Midbrain (tissue), 1 donor: ENCODE data around the gene DNAH10.

Experiments used
- DNase-seq: peaks from one replicate; lab custom pipeline; 2025; lab: John Stamatoyannopoulos, UW

DNAH10 gene

DNA sequence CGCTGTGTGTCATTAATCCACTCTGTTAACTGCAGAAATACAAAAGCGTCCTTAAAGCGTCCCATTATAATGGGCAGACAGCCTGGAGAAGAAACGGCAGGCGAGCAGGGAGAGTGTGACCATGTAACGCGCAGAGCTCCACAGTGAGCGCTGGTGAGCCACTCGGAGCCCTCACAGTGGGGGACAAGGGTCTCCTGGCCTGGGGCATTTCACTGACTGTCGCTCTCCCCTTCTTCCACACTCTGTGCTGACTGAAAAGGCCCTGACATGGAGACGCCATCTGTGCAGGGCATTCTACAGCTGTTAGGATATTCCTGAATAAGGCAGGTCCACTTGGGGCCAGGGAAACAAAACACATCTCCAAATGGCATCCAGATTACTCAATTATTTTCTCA is 186.3 kb downstream of the DNAH10 start:
- peak; percentile 40 for DNase-seq

GRCh38 chr12:123948796-123949769 is 187.0 kb downstream of the DNAH10 start:
- DNase-seq: peak; percentile 55

- no peak for DNase-seq
These were observed 187.7 kb downstream of the DNAH10 start for GRCh38 chr12:123949770-123950165.

DNA sequence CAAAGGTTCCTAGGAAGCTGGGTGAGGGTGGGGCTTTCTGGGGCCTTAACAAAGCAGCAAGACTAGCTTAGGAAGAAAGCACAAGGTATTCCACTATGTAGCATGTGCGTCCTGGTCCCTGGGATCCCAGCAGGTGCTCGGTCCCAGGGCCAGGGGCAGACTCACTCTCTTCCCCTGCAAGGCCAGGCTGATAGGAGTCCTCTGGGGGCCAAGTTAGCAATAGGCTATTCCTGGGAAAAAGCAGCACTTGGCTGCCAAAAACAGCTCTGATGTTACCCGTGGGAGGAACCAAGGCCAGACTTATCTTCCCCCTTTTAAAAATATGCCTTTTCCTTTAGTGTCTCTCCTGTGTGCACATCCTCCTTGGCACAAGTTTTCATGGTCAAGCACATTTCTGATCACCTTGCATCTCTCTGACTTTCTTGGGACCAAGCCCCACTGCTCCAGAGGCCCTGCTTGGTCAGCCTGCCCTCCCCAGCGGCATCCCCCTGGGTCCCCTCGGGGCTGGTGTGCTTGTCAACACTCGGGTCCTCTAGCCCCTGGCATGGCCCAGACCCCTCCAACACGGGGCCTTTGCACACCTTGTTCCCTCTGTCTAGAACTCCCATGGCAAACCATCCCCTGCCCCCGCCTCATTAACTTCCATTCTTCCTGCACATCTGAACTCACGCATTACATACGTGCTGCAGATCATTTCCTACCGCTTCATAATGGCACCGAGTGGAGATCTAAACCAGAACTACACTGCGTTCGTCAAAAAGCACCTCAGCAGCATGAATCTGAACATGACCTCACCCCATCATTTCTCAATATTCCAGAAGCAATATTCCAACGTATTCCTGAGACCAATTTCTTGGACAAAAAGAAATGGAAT is 188.6 kb downstream of the DNAH10 start:
- DNase-seq: no peak

- no peak for DNase-seq
These were observed 189.4 kb downstream of the DNAH10 start for GRCh38 chr12:123951467-123951866.

GRCh38 chr12:123952037-123952436 is 189.9 kb downstream of the DNAH10 start:
- DNase-seq: no peak

GRCh38 chr12:123954647-123955350 is 192.7 kb downstream of the DNAH10 start:
- no peak for DNase-seq

DNA sequence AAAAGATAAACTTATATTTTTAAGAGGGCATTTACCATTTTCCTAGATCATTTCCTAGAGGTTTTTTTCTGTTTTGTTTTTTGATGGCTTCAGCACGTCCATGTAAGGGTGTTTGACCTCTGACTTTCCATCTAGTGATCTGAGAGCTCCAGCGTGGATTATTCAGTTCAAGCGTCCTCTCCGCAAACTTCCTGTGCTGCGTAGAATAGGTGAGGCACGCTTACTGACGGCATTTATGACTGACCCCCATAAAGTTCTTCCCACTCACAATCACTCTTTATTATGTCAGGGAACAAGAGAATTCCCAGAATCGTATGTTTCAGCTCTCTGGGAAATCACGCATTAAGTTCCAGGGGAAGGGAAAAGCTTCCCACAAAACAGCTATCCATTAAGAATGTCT is 194.1 kb downstream of the DNAH10 start:
- DNase-seq: no peak

- no peak for DNase-seq
These were observed 195.1 kb downstream of the DNAH10 start for GRCh38 chr12:123957196-123957595.

DNA sequence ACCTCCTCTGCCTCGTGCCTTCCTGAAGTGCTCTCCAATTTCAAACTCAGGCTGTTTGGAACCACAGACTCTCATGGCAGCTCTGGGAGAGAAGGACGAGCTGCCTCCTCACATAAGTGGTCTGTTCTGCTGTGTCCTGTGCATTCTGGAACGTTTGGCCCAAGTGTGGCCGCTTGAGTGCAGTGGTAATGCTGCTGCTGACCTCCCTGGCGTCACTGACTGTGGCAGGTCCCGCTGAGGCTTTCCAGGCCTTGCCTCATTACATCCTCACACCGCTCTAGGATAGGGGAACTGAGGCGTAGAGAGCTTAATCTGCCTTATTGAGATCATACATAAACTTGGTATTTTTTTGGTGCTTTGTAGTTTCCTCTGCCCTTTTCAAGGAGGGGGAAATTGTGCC is 196.4 kb downstream of the DNAH10 start:
- DNase-seq: no peak

DNA sequence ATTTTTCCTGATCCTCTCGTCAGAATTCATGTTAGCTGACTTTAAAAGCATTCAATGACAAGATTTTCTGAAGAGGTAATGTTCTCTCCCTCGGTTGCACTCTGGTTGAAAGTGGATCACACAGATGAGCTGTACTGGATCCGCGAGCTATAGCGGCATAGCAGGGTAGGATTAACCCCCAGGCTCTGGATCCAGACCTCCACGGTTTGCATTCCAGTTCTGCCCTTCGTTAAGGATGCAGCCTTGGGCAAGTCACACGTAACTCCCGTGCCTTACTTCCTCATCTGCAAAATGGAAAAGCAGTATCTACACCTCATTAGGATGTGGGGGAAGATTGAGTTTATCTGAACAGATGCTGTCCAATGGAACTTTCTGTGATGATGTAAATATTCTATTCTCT is 196.8 kb downstream of the DNAH10 start:
- DNase-seq: no peak

DNA sequence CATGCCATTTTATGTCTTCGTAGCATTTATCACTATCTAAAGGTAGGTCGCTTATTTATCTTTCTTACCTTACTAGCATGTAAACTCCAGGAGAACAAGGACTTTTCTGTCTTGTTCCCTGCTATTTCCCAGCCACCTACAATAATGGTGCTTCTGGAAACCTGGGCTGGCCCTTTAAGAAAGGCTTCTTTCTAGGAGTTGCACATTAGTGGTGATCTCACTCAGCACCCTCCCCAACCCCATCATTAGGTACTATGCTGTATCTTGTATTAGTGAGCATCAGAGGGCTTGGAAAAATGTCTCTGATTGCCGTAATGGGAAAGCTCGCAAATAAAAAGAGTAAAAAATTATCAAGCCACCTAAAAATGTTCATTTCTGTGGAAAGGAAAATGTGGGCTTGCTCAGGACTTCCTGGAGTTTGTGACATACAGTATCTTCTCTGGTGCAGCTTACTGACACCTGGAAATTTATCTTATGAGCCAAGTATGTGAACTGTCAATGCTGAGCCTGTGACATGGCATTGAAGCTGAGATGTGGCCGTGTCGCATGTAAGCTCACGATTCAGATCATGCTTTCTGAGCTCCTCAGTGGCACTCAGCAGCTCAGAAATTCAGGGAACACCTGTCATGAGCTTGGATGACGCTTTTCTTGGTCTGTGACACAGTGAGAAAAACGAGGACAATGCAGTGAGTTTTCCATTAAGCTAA is 198.1 kb downstream of the DNAH10 start:
- DNase-seq: no peak

GRCh38 chr12:123960856-123961255 is 198.8 kb downstream of the DNAH10 start:
- no peak for DNase-seq

DNA sequence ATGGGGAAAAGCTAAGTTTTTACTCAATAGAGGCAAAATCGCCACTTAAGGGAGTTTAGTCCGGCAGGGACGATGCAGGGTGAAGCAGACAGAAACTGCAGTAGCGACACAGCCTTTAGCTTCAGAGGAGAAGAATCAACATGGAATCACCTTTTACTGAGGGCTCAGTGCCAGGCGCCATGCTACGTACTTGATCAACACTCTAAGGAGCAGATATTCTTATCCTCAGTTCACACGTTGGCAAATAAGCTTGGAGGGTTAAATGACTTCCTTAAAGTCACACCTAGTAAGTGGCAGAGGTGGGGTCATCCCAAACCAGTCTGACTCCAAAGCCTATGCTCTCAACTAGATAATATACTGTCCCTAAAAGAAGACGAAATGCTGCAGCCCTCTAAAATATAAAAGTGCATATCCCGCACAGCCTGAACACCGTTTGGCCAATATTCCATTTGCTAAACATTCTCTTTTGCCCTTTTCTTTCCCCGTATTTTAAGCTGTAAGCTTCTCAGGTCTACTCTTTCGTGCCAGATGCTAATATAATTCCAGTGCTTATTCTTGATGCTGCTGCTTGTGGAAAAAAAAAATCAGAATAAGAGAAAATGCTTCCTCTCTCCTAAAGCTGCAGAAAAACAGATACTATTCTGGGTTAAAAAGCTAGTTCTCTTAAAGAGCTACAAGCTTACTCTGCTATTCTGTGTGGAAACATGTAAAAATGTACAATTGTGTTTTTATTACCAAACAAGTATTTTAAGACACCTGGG is 199.7 kb downstream of the DNAH10 start:
- DNase-seq: no peak

GRCh38 chr12:123962513-123962912 is 200.4 kb downstream of the DNAH10 start:
- no peak for DNase-seq

DNA sequence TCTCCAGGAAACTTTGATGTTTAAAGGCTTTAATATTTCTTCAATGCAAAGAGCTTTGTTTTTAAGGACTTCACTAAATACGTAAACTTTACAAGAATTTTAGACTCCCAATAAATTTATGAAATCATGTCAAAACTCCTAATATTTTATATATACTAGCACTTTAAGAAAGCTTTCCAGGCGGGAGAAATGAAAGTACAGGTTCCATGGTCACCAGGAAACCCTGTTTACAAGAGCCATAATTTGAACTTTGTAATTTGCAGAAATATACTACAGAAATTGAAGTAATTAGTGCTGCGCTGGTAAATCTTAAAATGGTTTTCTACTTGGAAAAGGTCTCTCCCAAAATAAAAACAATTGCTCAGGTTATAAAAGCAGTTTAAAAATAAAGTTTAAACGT is 201.7 kb downstream of the DNAH10 start:
- no peak for DNase-seq

DNA sequence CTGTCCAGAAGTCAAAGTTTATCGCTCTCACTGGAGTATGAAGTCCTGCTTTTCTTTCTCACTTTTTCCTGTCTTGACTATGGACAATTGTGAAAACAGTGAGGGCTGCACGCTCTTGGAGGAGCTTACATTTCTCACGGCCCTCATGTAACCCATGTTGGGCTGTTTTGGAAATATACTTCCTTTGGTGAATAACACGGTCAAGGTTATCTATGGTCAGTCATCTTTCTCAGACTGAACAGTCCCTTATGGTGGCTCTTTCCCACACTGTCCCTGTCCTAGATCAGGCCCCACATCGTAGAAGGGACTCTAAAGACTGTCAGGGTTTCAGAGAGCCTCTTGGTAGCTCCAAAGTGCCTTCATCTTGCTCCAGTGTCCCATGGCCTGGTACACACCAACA is 203.3 kb downstream of the DNAH10 start:
- DNase-seq: no peak

DNA sequence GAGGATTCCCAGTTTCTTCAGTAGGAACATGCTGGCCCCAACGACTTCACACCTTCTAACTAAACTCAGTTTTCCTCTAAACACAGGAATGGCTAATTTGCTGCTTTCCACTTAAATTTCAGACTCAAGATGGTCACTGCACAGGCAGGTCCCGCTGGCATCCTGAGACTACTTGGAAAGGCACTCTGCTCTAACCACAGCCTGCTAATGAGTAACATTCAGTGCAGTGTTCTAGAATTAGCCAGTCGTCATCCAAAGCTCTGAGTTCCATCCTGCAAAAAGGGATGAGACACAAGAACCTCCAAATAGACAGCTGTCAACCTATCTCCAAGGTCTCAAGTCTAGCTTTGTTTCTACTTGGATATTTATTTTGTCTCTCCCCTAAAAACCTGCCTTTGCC is 204.5 kb downstream of the DNAH10 start:
- no peak for DNase-seq

DNA sequence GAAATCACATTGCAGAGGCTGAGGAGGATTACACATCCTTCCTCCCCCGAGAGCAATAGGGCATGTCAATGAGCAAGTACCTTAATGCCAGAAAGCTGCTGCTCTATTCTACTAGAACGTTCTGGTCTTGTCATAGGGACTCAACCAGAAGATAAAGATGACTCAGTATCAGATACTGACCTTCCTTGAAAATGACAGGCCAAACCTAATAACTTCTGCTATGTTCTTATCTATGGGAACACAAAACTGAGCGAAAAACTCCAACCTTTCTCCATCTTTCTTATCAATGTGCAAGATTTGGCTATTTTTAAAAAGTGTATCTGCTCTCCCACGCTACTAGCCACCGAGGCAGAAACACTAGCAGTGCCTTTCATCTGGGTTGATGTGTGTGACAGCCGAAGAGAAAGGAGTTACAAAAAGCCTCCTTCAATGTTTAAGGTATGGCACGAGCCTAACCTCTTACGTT is 205.1 kb downstream of the DNAH10 start:
- DNase-seq: no peak

DNA sequence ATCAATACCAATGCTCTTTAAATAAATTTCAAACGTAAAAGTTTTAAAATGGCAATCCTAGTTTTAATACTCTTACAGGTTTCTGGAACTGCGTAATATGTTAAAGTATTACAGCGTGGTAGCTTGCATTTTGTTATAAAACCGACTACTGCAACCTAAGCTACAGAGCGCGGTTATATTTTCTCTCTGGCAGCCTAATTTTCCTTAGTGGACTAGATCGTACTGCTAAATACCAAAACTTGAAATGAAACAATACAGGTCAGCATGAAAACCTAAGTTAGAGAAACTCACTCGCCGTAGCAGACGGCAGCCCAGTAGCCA is 209.3 kb downstream of the DNAH10 start:
- DNase-seq: no peak
